HepG2 (cell line): ENCODE data around the gene DUS2. TPM values are rescaled to one million over a fixed set of nuclear protein-coding genes. Genes with fewer than 3 reads are reported as not detected.

Source experiments
- BORCS8-MEF2B ChIP-seq: sonication (generic); formaldehyde crosslinking; IDR thresholded peaks from 2 replicates; pipeline ENCODE4 v1.8.0; 2022; ENCODE audit warnings: mild to moderate bottlenecking, missing genetic modification reagents
- GLI4 ChIP-seq: sonication (generic); formaldehyde crosslinking; IDR thresholded peaks from 2 replicates; pipeline ENCODE4 v1.5.1; 2020; ENCODE audit warnings: missing genetic modification reagents, mild to moderate bottlenecking, moderate library complexity, borderline replicate concordance
- HNF4A ChIP-seq: sonication (generic); formaldehyde crosslinking; IDR thresholded peaks from 2 replicates; pipeline ENCODE4 v1.4.0; 2020; ENCODE audit warnings: missing genetic modification reagents
- HNRNPL ChIP-seq: fragments of 200-400 bp; formaldehyde crosslinking; IDR thresholded peaks from 2 replicates; pipeline ENCODE4 v1.6.1; 2017; ENCODE audit warnings: mild to moderate bottlenecking, low read depth, low read length
- JARID2 ChIP-seq: sonication (generic); formaldehyde crosslinking; IDR thresholded peaks from 2 replicates; pipeline ENCODE4 v1.8.1; 2023; ENCODE audit warnings: missing genetic modification reagents, inconsistent platforms; ENCODE audit not compliant: insufficient replicate concordance
- NCOA1 ChIP-seq: sonication (generic); formaldehyde crosslinking; IDR thresholded peaks from 2 replicates; pipeline ENCODE4 v1.9.0; 2021; ENCODE audit warnings: missing genetic modification reagents
- SP140L ChIP-seq: sonication (generic); formaldehyde crosslinking; IDR thresholded peaks from 2 replicates; pipeline ENCODE4 v1.4.0; 2020; ENCODE audit warnings: missing genetic modification reagents, borderline replicate concordance
- SP4 ChIP-seq: sonication (generic); formaldehyde crosslinking; IDR thresholded peaks from 2 replicates; pipeline ENCODE4 v1.8.1; 2023; ENCODE audit warnings: mild to moderate bottlenecking, missing genetic modification reagents
- TEAD3 ChIP-seq: optimal IDR thresholded peaks from 2 replicates; pipeline ENCODE3; 2016; ENCODE audit warnings: borderline replicate concordance
- ZBTB3 ChIP-seq: sonication (generic); formaldehyde crosslinking; IDR thresholded peaks from 2 replicates; pipeline ENCODE4 v1.4.0; 2020; ENCODE audit warnings: low read depth, mild to moderate bottlenecking, moderate library complexity, missing genetic modification reagents, borderline replicate concordance
- ZFP41 ChIP-seq: sonication (generic); formaldehyde crosslinking; IDR thresholded peaks from 2 replicates; pipeline ENCODE4 v1.4.0; 2020; ENCODE audit warnings: mild to moderate bottlenecking, missing genetic modification reagents, borderline replicate concordance
- ZMYM4 ChIP-seq: sonication (generic); formaldehyde crosslinking; IDR thresholded peaks from 2 replicates; pipeline ENCODE4 v1.8.1; 2023; ENCODE audit warnings: mild to moderate bottlenecking, missing genetic modification reagents
- ZNF180 ChIP-seq: sonication (generic); formaldehyde crosslinking; IDR thresholded peaks from 2 replicates; pipeline ENCODE4 v1.4.0; 2020; ENCODE audit warnings: low read depth, missing genetic modification reagents, borderline replicate concordance
- ZNF263 ChIP-seq: sonication (generic); formaldehyde crosslinking; IDR thresholded peaks from 2 replicates; pipeline ENCODE4 v1.4.0; 2020; ENCODE audit warnings: missing genetic modification reagents
- ZNF30 ChIP-seq: sonication (generic); formaldehyde crosslinking; IDR thresholded peaks from 2 replicates; pipeline ENCODE4 v1.5.0; 2020; ENCODE audit warnings: mild to moderate bottlenecking, missing genetic modification reagents
- ZNF350 ChIP-seq: sonication (generic); formaldehyde crosslinking; IDR thresholded peaks from 2 replicates; pipeline ENCODE4 v1.4.0; 2020; ENCODE audit warnings: mild to moderate bottlenecking, low read depth, missing genetic modification reagents, borderline replicate concordance
- ZNF354B ChIP-seq: sonication (generic); formaldehyde crosslinking; IDR thresholded peaks from 2 replicates; pipeline ENCODE4 v1.8.0; 2022; ENCODE audit warnings: mild to moderate bottlenecking, missing genetic modification reagents
- ZNF616 ChIP-seq: sonication (generic); formaldehyde crosslinking; IDR thresholded peaks from 2 replicates; pipeline ENCODE4 v1.5.0; 2020; ENCODE audit warnings: low read depth, mild to moderate bottlenecking, missing genetic modification reagents
- ZNF761 ChIP-seq: sonication (generic); formaldehyde crosslinking; conservative IDR thresholded peaks from 2 replicates; pipeline ENCODE4 v1.4.0; 2020; ENCODE audit warnings: mild to moderate bottlenecking, missing genetic modification reagents
- ZNF776 ChIP-seq: sonication (generic); formaldehyde crosslinking; IDR thresholded peaks from 2 replicates; pipeline ENCODE4 v1.4.0; 2020; ENCODE audit warnings: mild to moderate bottlenecking, missing genetic modification reagents
- polyA plus RNA-seq, 8 experiments: library from polyadenylated mRNA; depleted of rRNA in 3 of 8; stranded (reverse) in 7 of 8; unstranded in 1 of 8; fragments of >200 nt; fragmentation: Illumina TruSeq in 4 of 8; extraction: Trizol in 4 of 8; gene quantifications; 2 replicates each; pipeline versions ENCODE4 v1.2.1 to v1.2.3, GENCODE V29; 2011 to 2016; ENCODE audit warnings: low read depth in 4 of 8, missing spikeins in 1 of 8, mixed read lengths in 1 of 8; ENCODE audit not compliant: insufficient read depth in 1 of 8
- total RNA-seq, 5 experiments: library from RNA; depleted of rRNA; stranded (reverse); fragments of >200 nt; fragmentation: Illumina TruSeq; extraction: Trizol; gene quantifications; 2 replicates each; pipeline ENCODE4 v1.2.3, GENCODE V29; 2016; ENCODE audit warnings: low read depth in 1 of 5
- TF ChIP-seq, protein P1 (sequence below): sonication (generic); formaldehyde crosslinking; IDR thresholded peaks from 2 replicates; pipeline ENCODE4 v1.4.0; 2020; ENCODE audit warnings: missing genetic modification reagents
- TF ChIP-seq, protein P2 (sequence below): IDR thresholded peaks from 2 replicates; pipeline ENCODE4 v1.6.1; 2018; ENCODE audit warnings: missing genetic modification reagents, mild to moderate bottlenecking, missing compliant biosample characterization
- TF ChIP-seq, protein P3 (sequence below), 2 experiments: sonication (generic) in 1 of 2; formaldehyde crosslinking in 1 of 2; IDR thresholded peaks; 2 replicates each; pipeline versions ENCODE4 v1.5.1 to v1.6.1; 2011 to 2020; ENCODE audit warnings: borderline replicate concordance in 1 of 2, low read depth in 1 of 2, low read length in 1 of 2, mild to moderate bottlenecking in 1 of 2, missing genetic modification reagents in 1 of 2, moderate library complexity in 1 of 2

Gene DUS2
- total and polyA plus RNA-seq, 2 of the 13 experiments (the other 11 are each of a cell fraction or from before 2014, with no cell fraction given) = 17.8 to 25.1 TPM

DNA sequence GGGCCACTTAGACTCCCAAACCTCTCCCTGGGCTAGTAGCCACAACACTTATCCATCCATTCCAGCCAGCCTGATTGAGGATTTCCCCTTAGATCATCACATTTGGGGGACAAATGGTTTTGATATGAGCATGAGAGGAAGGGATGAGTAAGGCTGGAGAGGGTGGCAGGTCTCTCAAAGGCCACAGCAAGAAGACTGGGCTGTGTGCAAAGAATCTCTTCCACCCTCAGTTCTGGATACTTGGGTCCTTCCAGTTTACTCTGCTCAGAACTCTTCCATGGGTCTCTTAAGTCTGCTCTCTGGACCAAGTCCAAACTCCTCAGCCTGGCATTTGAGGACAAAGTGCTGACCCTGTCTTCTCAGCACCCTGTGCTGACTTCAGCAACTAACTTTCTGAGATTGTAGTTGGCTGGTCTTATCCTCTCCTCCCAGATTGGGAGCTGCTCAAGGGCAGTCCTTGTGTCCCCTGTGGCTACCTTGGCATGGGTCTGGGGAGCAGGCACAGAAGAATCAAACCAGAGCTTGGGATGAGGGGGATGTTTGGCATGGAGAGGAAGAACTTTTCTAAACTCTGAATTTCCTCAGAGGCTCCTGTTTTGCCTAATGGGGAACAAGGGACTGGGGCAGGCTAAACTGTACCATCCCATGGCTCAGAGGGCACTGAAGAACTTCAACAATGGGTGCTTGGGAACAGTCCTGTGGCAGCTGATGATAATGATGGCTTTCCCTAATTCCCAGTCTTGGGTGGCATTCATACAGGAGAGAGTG lies 59.0 kb downstream of the DUS2 start (continued):
- TF ChIP-seq, protein P1, sequence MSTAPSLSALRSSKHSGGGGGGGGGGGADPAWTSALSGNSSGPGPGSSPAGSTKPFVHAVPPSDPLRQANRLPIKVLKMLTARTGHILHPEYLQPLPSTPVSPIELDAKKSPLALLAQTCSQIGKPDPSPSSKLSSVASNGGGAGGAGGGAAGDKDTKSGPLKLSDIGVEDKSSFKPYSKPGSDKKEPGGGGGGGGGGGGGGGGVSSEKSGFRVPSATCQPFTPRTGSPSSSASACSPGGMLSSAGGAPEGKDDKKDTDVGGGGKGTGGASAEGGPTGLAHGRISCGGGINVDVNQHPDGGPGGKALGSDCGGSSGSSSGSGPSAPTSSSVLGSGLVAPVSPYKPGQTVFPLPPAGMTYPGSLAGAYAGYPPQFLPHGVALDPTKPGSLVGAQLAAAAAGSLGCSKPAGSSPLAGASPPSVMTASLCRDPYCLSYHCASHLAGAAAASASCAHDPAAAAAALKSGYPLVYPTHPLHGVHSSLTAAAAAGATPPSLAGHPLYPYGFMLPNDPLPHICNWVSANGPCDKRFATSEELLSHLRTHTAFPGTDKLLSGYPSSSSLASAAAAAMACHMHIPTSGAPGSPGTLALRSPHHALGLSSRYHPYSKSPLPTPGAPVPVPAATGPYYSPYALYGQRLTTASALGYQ (CRISPR knock-in tag) = no peak
- TF ChIP-seq ZNF350 (CRISPR knock-in tag) (0 out of 2 replicates have a peak, but pooled peaks have one; percentile 20), HNRNPL (no peak), GLI4 (CRISPR knock-in tag) (0 out of 2 replicates have a peak, but pooled peaks have one; percentile 29), ZNF180 (CRISPR knock-in tag) (no peak), ZNF616 (CRISPR knock-in tag) (no peak), SP140L (CRISPR knock-in tag) (no peak), SP4 (CRISPR knock-in tag) (no peak), ZFP41 (no peak), ZNF776 (CRISPR knock-in tag) (no peak), ZBTB3 (CRISPR knock-in tag) (no peak), JARID2 (CRISPR knock-in tag) (no peak), ZNF761 (CRISPR knock-in tag) (no peak), ZNF354B (no peak), ZNF263 (CRISPR knock-in tag) (no peak), BORCS8-MEF2B (CRISPR knock-in tag) (no peak), ZNF30 (no peak), TEAD3 (CRISPR knock-in tag) (no peak), HNF4A (peak; percentile 75), ZMYM4 (CRISPR knock-in tag) (0 out of 2 replicates have a peak, but pooled peaks have one; percentile 9), NCOA1 (CRISPR knock-in tag) (peak; percentile 38; the same call in 1 of the 2 replicates)
- TF ChIP-seq, protein P2, sequence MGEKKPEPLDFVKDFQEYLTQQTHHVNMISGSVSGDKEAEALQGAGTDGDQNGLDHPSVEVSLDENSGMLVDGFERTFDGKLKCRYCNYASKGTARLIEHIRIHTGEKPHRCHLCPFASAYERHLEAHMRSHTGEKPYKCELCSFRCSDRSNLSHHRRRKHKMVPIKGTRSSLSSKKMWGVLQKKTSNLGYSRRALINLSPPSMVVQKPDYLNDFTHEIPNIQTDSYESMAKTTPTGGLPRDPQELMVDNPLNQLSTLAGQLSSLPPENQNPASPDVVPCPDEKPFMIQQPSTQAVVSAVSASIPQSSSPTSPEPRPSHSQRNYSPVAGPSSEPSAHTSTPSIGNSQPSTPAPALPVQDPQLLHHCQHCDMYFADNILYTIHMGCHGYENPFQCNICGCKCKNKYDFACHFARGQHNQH (CRISPR knock-in tag) = no peak
- TF ChIP-seq, protein P3, sequence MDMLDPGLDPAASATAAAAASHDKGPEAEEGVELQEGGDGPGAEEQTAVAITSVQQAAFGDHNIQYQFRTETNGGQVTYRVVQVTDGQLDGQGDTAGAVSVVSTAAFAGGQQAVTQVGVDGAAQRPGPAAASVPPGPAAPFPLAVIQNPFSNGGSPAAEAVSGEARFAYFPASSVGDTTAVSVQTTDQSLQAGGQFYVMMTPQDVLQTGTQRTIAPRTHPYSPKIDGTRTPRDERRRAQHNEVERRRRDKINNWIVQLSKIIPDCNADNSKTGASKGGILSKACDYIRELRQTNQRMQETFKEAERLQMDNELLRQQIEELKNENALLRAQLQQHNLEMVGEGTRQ (IDR thresholded peaks at IDR 0.05; ENCODE audit: low read depth, low read length) = no peak
- TF ChIP-seq, protein P3 (CRISPR knock-in tag; IDR thresholded peaks at IDR 0.05; ENCODE audit: borderline replicate concordance) = no peak
